HG03135 (cell line): ENCODE data around the gene PYGM.

Source experiments
- ATAC-seq: cut with Tn5 transposase; IDR thresholded peaks from one replicate; pipeline ENCODE4 v1.9.1; 2021; ENCODE audit warnings: mild to moderate bottlenecking, moderate library complexity; ENCODE audit not compliant: unreplicated experiment

PYGM gene

GRCh38 chr11:64754919-64755662 is 4.7 kb downstream of the PYGM start:
- ATAC-seq: no peak

DNA sequence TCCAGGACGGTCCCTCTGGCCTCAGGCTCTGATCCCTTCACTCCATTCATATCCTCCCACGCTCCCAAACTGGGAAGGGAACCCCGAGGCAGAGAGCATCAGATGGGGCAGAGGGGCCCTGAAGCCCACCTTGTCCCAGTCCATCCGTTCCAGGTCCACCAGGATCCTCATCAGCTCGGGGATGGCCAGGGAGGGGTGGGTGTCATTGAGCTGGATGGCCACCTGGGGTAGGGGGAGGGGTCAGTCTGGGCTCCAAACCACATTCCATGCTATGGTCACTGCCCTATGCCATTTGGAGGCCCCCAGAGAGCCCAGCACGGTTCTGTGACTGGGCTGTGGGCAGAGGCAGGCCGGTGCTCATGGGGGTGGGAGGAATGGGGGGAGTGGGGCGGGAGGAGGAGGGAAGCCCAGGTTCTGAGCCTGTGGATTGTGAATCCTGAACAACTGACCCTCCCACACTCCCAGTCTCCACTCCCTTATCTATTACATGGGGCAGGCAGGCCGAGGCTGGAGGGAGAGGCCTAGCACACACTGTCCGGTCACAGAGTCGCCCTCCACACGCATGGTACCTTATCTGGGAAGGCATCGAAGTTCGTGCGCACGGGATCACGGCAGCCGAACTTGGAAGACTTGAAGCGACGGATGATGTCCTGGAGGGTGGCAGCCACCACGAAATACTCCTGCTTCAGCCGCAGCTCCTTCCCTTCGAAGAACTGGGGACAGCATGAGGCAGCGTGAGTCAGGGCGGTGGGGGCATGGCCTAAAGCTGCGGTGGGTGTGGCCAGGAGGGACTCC is 5.5 kb downstream of the PYGM start:
- ATAC-seq: no peak

- ATAC-seq: no peak
Measured at GRCh38 chr11:64753380-64754123, 6.2 kb downstream of the PYGM start.

DNA sequence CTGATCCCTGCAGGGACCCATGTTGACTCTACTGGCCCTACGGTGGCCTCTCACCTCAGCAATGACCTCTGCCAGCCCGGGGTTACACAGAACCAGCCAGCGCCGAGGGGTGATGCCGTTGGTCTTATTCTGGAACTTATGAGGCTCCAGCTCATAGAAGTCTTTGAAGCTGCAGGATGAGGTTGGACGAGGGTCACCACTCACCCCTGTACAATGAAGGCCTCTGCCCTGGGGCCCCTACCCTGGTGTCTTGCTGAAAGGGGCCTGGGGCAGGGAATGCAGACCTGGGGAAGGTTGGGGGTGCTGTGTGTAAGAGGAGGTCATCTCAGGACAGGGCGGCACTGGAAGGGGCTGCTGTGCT is 6.8 kb downstream of the PYGM start:
- ATAC-seq: no peak

- no peak for ATAC-seq
Measured at GRCh38 chr11:64752175-64752970, 7.4 kb downstream of the PYGM start.

- no peak for ATAC-seq
Measured at GRCh38 chr11:64751580-64751979, 8.2 kb downstream of the PYGM start.

DNA sequence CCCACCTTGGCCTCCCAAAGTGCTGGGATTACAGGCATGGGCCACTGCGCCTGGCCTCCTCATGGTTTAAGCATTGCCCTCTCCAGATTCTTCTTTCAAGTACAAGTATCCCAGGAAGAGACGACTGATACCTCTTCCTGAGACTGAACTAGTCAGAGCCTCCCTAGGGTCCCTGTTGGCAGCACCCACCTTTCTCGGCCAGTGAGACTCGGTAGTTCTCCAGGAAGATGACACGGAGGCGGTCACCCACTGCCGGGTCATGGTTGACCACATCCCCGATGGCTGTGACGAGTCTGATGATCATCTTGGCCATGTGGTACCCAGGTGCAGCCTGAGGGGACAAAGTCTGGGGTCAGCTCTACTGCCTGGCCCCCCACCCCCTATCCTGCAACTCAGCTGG is 8.6 kb downstream of the PYGM start:
- no peak for ATAC-seq

- no peak for ATAC-seq
Measured at GRCh38 chr11:64750361-64751054, 9.3 kb downstream of the PYGM start.

- ATAC-seq: no peak
Measured at GRCh38 chr11:64747961-64748665, 11.7 kb downstream of the PYGM start.

DNA sequence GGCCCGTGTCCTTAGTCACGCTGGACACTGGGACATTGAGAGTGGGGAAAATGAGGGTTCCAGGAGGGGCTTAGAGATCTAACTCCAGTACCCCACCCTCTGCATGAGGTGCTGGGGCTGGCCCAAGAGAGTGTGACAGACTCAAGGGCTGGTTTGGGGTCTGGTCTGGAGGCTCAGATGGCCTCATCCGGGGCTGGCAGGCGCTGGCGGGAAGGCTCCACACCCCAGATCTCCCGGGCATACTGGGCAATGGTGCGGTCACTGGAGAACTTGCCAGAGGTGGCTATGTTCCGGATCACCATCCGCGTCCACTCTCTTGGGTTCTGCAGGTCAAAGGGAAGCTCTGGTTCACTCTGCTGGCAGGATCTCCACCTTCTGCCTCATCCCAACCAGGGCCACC is 13.3 kb downstream of the PYGM start:
- ATAC-seq: no peak

DNA sequence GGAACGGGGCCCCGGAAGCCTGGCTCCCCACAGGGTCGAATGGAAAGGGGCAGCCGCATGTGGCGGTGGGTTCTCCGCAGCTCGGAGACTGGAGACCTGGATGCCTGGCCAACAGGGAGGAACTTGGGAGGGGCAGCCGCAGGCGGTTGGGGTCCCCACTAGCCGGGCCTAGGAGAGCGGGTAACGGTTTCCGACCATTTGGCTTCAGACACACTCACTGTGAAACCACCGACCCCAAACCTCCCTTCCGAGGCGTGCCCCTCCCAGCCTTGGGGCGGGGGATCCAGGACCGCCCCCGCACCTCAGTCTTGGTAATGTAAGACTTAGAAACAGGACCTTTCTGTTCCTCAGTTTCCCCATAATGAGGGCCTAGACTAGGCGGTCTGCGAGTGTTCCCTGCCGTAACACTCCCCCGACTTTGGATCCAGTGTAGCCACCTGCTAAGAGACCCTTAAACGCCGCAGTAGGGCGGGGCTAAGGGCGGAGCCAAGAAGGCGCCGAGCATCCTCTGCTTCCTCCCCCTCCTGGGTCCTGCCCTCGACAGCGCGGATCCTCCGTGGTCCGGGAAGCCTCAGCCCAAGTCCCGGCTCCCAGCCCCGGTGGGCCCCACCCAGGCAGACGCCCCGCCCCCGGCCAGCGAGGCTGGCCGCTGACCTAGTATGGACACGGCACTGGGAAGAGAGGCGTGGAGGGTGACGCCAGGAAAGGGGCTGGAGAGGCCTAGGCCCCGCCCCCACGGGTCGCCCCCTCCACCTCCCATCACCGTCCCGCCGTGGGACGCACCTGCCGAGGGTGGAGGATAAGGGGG is 14.0 kb downstream of the PYGM start:
- ATAC-seq: no peak

DNA sequence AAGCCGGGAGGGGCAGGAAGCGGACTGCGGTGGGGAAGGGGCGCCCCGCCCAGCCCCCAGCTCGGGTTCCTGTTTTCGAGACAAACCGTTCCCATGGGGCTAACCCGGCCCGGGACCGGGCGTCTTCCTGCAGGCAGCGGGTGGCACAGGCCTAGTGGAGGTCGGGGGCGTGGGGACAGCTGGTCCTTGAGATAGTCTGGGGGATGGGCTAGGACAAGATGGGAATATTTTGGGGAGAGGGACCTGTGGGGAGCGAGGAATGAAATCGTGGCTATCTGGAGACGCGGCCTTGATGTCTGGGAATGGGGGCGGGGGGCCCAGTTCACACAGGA is 14.6 kb downstream of the PYGM start:
- ATAC-seq: no peak

- no peak for ATAC-seq
Measured at GRCh38 chr11:64744544-64745188, 15.1 kb downstream of the PYGM start.

GRCh38 chr11:64743591-64744543 is 15.9 kb downstream of the PYGM start, which contains the start of gene RASGRP2:
TSS of gene RASGRP2 (minus strand) at chr11:64744142. CDS start at chr11:64742866, 1,276 bp downstream.
- ATAC-seq: no peak

GRCh38 chr11:64742889-64743590 is 16.7 kb downstream of the PYGM start:
- ATAC-seq: no peak

DNA sequence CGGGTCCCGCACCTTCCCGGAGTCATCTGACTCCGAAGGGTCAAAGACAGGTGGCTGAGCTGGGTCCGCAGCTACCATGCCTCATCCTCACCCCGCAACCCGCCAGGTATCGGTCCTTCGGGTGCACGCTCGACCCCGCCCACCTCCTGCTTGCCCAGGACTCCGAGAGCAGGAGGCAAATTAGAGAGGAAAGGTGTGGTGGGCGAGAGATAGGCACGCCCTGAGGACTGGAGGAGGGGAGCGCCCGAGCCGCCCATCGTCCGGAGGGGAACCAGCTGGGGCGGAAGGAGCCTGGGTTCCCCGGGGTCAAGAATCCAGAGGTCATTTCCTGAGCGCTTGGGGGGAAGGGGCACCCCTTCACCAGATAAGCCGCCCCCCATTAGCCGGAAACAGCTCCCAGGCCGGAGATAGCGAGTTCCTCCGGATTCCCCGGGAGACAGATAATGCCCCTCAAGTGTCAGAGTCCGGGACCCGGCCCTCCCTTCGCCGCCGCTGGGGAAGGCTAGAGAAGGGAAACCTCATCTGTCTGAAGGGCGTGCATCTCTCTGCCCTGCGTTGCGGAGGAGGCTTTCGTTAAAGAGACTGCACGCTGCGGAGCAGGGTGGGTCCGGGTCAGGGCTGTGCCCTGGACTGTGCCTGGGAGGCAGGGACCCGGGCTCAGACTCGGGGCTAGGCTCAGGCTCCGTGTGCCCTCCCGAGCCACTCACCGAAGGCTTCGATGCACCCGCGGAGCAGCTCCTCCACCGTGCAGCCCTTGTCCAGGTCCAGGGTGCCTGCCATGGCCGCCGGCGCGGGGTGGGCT is 17.5 kb downstream of the PYGM start:
- ATAC-seq: no peak
